Fibroblast of skin of back (primary cell): ENCODE measurements around the gene COL6A1.
"Not testable (repeated sequence)": the region's sequence is repeated elsewhere in the genome, so short reads cannot be mapped to it uniquely, and the experiment has no call there.

Source experiments
- DNase-seq: peaks from one replicate; pipeline ENCODE4 v3.0.0-alpha.2; 2013

COL6A1 gene

DNA sequence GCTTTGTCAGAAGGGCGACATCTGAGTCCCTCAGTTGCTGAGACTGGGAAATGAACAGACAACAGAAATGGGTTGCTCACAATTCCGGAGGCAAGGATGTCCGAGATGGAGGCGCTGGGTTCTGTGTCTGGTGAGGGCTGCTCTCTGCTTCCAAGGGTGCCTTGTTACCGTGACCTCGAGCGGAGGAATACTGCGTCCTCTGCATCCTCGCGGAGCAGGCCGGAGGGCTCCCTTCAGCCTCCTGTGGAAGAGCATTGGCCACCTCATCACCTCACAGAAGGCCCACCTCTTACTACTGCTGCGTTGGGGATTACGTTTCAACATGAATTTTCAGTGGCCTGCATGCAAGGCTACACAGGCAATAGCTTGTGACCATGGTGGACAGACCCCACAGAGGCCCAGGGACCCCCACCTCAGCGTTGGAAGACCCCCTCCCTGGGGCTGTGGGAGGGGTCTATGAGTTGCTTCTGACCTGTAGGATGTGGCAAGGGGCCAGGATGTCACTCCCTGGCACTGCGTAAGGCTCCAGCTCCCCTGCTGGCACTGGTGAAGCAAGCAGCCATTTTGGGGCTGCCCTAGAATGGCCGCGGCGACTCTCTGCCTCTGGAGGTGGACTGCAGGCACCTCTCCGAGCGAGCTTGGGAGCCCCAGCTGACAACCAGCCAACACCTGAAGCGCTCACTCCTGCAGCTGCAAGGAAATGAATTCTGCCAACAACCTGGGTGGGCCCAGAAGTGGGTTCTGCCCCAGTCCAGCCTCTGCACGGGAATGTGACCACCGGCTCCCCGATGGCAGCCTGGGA, 36.3 kb upstream of the COL6A1 start:
- DNase-seq: no peak

DNA sequence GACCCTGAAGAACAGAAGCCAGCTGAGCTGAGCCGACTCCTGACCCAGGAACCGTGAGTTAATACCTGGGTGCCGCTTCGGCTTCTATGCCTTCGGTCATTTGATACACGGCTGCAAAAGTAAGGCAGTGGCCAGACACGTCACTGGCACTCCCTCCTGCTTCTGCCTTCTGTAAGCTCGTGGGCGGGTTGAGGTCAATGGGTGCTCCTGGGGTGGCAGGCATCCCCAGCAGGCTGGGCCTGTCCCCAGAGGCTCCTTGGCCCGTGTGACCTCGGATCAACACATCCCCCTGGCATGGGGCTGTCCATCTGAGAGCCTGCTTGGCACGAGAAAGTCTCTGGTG, 35.7 kb upstream of the COL6A1 start:
- no peak for DNase-seq

DNA sequence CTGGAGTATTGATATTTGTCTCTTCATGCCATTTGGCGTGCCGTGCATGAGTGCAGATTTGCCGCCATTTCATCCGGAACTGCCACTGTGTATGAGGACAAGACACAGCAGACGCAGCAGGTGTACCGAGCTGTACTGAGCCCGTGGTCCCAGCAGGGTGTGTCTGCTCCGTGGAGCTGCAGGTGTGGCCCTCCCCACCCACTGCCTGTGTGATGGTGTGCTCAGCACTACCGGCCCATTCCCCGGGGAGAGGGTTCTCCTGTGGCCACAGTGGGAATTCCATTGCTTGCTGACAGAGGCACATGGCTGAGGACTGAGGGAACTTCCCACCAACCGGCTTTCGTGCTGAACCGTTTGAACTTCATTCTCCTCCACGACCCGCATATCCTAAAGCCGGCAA, 34.3 kb upstream of the COL6A1 start:
- no peak for DNase-seq

DNA sequence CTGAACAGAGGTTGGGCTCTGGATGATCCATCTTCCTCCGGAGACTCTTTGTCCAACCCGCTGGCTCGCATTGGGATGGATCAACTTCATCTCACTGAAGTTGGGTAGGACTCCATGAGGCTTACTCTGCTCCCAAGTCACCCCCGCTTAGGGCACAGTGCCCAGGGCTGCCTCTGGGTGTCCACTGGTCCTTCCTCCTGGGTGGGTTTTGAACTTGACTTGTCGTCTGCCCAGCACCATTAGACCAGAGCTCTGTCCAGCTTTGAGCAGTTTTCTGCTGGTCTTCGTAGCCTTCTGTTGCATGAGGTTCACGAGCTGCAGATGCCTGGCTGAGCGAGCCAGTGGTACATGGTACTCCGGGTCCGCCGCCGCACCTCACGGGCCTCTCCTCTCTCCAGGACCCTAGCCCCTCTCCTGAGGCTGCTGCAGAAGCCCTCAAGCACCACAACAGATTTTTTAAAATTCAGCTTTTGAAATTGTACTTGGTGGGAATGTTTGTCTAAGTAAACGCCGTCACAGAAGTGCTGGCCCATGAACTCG, 33.8 kb upstream of the COL6A1 start:
- no peak for DNase-seq

DNA sequence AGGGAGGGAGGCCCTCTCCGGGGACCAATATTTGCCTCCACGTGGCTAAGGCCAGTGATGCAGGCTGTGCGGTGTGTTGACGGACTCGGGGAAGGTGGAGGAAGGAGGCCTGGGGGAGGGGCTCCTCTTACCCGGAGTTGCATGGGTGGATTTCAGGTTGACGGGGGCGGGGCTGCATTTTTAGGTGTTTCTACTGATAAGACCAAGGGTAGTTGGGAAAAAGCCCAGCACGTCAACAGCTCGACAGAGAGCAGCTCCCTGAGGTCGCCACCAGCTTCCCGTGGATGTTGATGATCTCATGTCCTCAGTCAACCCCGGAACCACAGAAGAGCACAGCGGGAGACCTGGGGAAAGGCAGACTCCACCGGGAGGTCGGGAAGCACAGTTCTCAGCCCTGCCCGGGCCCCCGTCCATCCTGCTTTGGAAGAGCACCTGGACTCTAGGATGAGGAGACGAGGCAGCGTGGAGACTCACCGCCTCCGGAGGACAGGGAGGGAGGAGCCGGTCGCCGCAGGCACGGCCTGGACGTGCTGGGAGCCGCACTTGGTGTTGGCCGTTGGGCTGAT, 32.9 kb upstream of the COL6A1 start:
- DNase-seq: no peak

DNA sequence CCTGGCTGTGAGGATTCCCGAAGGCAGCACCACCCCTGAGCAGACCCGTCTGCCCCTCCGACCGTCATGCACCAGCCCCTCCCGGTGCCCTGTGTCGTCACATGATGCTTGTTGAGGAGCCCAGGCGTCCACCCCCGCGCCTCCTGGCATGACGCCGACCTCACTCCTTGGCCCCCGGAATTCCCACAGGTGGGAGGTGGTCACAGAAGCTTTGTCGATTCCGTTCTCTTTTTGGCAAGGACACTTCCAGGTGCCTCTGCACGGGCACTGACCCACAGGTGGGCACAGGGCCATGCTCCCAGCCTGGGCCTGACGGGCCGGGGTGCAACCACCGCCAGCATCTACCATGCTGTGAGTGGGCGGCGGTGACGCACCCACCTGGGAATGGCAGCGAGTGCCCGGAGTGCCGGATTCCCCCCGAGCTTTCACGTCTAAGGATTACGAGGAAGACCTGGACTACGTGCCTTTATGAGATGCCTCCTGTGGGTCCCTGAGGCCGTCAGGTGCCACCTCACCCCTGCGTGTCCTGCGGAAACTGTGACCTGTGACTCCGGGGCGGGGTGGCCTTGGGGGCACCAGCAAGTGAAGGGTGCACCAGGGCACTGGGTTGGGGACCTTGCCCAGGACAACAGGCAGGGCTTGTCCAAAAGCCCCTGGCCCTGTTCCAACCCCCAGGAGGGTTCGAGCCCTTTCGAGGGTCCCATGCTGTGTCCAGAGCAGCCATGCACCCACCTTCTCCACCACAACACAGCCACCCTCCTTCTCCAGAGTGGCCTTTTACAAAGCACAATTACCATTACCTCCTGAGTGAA, 31.4 kb upstream of the COL6A1 start:
- DNase-seq: no peak

DNA sequence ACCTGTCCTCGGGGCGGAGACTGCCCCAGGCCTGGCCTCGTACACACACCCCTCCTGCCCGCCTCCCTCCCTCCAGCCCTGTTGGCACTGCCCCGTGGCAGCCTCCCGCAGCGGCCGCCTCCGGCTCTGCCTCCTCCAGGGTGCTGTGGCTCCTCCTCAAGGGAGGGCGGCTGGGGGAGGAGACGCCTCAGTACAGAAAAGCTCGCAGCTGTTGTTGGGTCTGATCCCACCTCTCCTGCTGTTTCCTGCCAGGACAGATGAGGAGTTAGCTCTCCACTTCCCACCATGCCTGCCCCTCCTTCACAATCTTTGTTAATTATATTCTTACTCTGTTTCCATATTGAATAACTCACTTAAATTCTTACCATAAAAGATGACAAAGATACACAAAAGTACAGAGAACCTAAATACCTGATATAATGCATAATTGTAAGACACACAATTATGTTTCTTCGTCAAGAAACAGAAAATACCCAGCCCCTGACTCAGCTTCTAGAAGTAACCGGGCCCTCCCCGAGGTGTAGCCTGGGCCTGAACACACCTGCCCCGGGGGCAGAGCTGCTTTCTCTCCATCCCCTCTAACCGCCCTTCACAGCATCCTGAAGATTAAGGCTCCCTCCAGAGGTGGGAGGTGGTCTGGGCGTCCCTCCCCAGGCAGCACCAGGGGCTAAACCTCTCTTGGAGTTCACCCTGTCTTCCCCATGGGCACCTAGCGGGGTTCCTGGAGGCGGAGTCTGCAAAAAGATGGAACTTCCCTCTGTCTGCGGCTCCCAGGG, 30.6 kb upstream of the COL6A1 start:
- peak; percentile 70 for DNase-seq

DNA sequence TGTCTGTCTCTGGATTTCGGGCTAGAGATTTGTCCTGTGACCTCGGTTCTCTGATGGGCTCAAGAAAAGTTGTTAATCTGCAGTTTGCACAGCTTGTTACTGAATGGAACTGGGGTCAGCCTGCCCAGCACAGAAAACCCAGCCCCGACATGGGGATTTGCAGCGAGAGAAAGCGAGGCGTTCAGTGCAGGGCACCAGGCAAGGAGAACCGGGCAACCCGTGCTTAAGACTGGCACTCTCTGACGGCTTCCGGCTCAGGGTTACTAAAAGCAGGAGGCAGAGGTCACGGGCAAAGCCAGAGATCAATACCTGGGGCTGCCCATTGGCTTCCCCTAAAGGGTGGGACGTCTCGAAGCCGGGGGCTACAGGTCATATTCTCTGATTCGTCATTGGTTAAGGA, 29.9 kb upstream of the COL6A1 start:
- no peak for DNase-seq

DNA sequence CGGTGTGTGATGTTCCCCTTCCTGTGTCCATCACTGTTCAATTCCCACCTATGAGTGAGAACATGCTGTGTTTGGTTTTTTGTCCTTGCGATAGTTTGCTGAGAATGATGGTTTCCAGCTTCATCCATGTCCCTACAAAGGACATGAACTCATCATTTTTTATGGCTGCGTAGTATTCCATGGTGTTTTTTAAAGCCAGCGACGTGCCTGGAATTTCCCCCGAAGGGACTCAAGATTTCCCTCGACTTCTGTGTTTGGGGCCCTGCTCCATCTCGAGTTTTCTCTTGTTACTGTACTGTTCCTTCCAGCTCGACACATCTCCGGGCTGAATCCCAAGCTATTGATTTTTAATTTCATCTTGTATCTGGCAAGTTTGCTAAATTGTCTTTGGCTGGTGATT, 29.0 kb upstream of the COL6A1 start:
- DNase-seq: not testable (repeated sequence)

DNA sequence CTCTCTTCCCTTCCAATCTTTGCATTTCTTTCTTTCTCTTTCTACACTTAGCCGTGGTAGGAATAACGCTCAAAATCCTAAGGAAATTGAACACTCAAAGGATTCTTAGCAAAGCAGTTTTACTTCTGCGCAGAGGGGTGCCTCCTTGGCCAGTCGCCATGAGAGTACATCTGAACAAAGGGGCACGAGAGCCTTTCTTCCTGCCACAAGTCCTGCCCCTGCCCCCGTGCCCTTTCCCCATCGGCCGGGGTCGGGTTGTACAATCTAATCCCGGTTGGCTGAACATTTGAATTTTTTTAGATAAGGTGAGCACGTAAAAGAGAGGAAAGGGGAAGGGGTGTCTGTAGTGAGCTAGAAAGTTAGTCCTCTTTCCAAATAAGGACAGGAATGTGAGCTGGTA, 28.6 kb upstream of the COL6A1 start:
- DNase-seq: no peak

DNA sequence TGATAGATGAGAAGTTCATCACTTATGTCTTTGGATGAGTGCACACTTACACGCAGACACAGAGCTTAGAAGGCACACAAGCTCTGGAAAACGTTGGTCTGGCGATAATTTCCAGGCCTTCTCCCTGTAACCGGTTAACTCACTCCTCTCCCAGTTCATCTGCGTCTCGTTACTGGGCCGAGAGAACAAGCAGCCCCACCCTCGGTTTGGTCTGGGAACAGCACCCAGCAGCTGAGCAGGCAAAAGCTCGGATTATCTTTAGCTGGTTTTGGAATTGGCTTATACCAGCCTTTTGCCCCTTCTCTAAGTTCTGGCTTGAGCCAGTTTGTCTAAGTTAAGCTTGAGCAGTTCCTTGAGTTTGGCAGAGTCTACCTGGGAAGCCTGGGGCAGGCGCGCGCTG, 27.3 kb upstream of the COL6A1 start:
- DNase-seq: peak; percentile 69

DNA sequence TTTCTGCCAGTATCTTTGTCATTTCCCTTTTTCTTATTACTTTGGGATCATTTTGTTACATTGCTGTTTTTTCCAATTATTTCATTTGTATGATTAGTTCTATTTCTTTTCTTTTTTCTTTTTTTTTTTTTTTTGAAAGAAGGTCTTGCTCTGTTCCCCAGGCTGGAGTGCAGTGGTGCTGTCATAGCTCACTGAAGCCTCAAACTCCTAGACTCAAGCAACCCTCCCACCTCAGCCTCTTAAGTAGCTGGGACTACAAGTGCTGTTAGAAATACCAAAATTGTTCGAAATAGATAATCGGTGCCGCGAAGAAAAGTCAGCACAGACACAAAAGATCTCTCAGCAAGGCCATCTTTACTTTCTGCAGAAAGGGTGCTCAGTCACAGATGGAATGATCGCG, 26.6 kb upstream of the COL6A1 start:
- DNase-seq: no peak

DNA sequence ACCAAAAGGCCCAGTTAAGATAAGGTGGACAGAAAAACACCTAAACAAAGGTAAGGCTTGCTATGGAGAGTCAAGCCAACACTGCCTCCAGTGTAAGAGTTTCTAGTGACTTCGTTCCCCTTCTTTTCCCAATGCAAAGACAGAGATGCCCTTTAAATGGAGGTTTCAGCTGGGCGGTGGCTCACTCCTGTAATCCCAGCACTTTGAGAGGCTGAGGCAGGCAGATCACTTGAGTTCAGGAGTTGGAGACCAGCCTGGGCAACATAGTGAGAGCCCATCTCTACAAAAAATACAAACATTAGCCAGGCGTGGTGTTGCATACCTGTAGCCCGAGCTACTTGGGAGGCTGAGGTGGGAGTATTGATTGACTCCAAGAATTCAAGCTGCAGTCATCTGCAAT, 24.0 kb upstream of the COL6A1 start:
- no peak for DNase-seq

DNA sequence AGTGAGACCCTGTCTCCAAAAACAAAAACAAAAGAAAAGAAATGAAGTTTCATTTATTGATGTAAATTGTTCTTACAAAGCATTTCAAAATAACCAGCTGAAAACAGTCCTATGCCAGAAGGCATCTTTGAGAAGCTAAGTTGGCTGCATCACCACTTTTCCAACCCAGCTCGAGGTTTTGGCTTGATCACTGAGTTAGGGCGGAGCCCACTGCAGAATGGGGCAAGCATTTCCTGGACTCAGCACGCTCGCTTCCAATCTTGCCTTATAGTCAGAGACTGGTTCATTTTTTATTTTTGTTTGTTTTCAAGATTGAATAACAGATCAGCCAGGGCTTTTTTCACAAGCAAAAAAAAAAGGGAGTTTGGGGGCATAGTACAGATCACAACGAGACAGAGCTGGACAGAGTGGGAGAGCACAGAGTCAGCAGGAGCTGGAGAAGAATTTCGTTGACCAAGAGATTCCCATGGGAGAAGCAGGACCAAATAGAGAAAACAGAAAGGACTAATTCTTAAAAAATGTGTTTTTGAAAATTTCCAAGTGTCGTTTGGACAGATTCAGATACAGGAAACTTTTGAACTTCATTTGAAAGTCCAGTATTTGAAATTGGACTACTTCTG, 23.5 kb upstream of the COL6A1 start:
- DNase-seq: peak; percentile 84

DNA sequence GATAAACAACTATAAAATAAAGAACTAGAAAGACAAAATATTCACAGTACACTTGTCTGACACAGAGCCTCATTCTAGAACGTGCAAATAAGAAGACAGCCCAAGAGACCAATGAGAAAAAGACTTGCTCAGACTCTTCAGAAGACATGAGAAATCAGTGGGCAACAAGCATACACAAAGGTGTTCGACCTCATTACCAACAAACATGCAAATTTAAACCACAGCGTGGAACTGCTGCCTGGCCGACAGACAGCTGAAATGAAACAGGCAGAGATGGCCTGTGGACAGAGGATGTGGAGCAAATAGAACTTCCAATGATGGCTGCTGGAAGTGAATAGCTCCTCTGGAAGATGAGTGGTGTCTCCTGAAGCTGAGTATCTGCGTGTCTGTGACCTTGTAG, 22.4 kb upstream of the COL6A1 start:
- no peak for DNase-seq

DNA sequence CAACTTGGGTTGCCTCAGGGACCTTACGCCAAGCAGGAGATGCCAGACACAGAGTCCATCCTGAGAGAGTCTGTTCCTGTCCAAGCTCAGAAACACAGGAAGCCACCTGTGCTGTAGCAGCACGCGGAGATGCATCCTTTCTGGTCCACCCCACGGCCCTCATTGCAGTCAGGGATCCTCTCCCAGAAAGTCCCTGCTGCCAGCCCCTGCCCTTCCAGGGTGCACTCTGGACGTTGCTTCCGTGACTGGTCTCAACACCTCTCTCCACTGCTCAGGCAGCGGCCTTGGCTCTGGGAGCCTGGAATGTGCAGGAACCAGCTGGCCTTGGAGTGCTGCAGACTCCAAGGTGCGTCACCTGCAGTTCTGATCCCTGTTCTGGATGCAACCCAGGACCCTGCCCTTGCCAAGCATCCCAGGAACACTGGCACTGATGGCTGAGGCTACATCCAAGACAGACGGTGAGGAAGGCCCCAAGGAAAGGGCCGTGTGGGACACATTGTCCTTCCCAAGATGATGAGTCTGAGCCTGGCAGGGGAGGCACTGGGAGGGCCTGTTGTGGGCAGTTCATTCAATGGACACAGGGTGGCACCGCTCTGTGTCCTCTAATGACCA, 21.7 kb upstream of the COL6A1 start:
- no peak for DNase-seq

DNA sequence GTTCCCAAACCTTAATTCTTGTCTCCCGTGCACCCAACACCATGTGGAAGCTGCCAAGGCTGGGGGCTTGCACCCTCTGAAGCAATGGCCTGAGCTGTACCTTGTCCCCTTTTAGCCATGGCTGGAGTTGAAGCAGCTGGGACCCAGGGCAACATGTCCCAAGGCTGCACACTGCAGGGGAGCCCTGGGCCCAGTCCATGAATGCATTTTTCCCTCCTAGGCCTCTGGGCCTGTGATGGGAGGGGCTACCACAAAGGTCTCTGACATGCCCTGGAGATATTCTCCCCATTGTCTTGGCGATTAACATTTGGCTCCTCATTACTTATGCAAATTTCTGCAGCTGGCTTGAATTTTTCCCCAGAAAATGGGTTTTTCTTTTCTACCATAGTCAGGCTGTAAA, 20.2 kb upstream of the COL6A1 start:
- DNase-seq: not testable (repeated sequence)

DNA sequence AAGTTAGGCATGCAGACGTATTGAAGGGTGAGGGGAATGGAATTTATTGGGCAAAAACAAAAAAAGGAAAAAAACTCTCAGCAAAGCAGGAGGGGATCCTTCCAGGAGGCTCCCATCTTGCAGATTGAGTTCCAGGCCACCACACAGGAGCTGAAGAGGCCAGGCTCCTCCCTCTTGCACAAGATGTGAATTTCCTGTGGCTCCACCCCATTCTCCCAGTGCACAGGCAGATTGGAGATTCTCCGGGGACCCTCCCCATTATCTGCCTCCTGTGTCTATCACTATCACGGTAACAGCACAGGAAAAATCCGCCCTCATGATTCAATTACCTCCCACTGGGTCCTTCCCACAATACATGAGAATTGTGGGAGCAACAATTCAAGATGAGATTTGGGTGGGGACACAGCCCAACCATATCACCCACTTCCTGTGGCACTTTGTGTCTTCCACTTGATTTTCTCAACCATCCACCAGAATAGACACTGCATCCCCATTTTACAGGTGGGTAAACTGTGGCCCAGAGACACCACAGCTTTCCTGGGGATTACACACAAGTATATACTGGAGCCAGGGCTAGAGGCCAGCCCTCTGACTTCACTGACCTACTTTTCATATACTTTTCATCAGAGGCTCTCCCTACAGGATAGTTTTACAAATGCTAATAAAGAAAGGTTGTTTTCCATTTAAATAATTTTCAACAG, 18.9 kb upstream of the COL6A1 start:
- DNase-seq: no peak

DNA sequence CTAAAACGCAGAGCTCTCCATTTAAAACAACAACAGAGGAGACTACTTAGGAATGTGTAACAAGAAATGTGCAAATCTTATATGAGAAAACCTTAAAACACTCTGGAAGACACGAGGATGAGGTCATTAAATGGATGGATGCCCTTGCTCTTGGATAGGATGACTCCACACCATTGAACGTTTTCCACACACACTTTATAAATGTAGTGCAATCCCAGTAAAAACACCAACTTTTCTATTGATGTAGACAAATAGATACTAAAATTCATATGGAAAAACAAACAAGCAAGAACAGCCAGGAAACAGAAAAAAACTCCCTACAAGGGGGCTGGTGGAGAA, 18.4 kb upstream of the COL6A1 start:
- peak; percentile 66 for DNase-seq

DNA sequence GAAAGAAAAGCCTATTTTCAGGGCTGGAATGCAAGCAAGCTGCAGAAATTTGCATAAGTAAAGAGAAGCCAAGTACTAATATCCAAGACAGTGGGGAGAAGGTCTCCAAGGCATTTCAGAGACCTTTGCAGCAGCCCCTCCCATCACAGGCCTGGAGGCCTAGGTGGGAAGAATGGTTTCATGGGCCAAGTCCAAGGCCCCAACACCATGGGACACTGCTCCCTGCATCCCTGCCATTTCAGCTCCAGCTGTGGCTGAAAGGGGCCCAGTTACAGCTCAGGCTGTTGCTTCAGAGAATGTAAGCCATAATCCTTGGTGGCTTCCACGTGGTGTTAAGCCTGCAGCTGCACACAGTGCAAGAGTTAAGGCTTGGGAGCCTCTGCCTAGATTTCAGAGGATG, 16.9 kb upstream of the COL6A1 start:
- DNase-seq: no peak

DNA sequence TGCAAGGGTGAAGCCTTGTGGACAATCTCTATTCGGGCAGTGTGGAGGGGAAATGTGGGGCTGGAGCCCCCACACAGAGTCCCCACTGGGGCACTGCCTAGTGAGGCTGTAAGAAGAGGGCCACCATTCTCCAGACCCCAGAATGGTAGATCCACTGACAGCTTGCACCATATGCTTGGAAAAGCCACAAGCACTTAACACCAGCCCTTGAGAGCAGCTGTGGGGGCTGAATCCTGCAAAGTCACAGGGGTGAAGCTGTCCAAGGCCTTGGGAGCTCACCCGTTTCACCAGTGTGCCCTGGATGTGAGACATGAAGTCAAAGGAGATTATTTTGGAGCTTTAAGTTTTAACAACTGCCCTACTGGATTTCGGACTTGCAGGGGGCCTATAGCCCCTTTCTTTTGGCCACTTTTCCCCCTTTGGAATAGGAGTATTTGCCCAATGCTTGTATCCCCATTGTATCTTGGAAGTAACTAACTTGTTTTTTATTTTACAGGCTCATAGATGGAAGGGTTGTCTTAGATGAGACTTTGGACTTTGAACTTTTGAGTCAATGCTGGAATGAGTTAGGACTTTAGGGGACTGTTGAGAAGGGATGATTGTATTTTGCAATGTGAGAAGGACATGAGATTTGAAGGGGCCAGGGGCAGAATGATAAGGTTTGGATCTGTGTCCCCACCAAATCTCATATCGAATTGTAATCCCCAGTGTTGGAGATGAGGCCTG, 16.3 kb upstream of the COL6A1 start:
- no peak for DNase-seq
